NOMO-1 (cell line): Measurements from ENCODE around the gene XPR1.
"Not testable (repeated sequence)": the region's sequence is repeated elsewhere in the genome, so short reads cannot be mapped to it uniquely, and the experiment has no call there.

ENCODE experiments used
- DNase-seq, 2 experiments: peaks; one replicate each; lab custom pipeline; 2025; ENCODE audit not compliant: unreplicated experiment in 2 of 2; lab: John Stamatoyannopoulos, UW

The XPR1 gene

DNA sequence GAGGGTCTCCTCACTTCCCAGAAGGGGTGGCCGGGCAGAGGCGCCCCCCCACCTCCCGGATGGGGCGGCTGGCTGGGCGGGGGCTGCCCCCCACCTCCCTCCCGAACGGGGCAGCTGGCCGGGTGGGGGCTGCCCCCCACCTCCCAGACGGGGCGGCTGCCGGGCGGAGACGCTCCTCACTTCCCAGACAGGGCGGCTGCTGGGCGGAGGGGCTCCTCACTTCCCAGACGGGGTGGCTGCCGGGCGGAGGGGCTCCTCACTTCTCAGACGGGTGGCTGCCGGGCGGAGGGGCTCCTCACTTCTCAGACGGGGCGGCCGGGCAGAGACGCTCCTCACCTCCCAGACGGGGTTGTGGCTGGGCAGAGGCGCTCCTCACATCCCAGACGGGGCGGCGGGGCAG is 78.9 kb downstream of the XPR1 start:
- DNase-seq: not testable (repeated sequence)

DNA sequence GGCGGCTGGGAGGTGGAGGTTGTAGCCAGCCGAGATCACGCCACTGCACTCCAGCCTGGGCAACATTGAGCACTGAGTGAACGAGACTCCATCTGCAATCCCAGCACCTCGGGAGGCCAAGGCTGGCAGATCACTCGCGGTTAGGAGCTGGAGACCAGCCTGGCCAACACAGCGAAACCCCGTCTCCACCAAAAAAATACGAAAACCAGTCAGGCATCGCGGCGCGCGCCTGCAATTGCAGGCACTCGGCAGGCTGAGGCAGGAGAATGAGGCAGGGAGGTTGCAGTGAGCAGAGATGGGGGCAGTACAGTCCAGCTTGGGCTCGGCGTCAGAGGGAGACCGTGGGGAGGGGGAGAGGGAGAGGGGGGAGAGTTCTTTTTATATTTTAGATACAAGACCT is 79.4 kb downstream of the XPR1 start:
- DNase-seq: not testable (repeated sequence)

DNA sequence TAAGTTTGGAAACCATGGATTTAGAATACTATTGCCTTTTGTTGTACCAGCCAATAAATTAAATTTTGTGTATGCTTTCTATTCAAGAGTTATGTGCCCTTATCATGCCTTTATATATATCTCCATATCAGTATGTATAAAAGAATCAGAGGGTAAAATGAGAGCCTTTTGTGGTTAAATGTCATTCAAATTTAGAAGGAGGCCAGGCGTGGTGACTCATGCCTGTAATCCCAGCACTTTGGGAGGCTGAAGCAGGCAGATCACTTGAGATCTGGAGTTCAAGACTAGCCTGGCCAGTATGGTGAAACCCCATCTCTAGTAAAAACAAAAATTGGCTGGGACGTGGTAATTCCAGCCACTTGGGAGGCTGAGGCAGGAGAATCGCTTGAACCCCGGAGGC is 88.9 kb downstream of the XPR1 start:
- no peak for DNase-seq

DNA sequence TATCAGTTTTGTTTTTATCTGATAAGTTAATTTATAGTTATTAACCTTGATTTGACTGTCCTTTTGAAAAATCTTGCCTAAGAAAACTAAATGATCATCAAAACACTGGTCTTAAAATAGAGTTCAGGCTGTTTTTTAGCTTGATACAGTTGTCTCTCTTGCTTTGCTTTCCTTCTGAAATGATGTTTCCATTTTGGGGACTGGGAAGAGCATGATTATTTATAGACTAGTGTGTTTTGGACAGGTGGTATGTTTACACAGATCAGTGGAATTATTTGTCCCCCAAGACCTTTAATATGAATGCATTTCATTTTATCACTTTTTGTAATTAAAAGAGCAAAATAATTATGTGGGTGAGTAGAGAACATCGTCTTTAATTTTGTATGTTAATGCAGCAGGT is 90.8 kb downstream of the XPR1 start:
- DNase-seq: no peak

DNA sequence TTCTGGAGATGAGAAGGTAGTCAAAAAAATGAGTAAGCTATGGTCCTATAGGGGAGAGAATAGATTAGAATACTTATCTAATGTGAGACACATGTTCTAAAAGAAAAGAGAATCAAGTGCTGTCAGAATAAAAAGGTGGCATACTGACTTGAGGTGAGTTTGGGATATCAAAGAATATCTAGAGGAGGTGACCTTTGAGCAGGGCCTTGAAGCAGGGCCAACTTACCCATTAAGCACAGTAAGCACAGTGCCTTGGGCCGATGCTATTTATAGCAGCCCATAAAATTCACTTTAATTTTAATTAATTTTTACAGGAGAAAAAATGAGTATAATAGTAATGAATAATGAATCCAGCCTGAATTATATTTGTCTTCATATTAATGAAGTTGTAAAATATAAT is 92.2 kb downstream of the XPR1 start:
- no peak for DNase-seq

DNA sequence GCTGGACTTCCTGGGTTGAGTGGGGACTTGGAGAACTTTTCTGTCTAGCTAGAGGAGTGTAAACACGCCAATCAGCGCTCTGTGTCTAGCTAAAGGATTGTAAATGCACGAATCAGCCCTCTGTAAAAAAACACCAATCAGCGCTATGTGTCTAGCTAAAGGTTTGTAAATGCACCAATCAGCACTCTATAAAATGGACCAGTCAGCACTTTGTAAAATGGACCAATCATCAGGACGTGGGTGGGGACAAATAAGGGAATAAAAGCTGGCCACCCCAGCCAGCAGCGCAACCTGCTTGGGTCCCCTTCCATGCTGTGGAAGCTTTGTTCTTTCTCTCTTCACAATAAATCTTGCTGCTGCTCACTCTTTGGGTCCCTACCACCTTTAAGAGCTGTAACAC is 94.2 kb downstream of the XPR1 start:
- not testable (repeated sequence) for DNase-seq

DNA sequence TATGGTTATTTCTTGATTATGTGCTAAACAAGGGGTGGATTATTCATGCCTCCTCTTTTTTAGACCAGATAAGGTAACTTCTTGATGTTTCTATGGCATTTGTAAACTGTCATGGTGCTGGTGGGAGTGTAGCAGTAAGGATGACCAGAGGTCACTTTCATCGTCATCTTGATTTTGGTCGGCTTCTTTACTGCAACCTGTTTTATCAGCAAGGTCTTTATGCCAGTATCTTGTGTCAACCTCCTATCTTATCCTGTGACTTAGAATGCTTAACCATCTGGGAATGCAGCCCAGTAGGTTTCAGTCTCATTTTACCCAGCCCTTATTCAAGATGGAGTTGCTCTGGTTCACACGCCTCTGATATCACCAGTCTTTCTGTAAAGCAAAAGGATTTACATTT is 95.9 kb downstream of the XPR1 start:
- DNase-seq: not testable (repeated sequence)

DNA sequence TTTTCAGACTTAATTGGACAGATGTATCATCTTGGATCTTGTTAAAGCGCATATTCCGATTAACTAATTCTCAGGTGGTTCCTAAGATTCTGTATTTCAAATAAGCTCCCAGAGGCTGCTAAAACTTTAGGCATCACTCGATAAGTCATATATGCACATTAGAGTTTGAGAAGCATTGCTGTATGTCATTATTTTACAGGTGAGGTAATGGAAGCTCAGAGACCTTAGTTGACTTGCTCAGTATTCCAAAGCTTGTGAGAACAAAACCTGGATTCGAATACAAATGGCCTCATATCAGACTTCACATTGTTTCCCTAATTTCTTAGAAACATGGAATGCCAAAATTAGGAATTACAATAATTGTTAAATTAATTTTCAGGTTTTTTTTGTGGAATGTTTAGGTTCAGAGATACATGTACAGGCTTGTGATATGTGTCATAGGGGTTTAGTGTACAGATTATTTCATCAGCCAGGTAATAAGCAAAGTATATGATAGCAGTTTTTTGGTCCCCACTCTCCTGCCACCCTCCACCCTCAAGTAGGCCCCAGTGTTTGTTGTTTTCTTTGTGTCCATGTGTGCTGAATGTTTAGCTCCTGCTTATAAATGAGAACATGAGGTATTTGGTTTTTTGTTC is 96.8 kb downstream of the XPR1 start:
- no peak for DNase-seq

DNA sequence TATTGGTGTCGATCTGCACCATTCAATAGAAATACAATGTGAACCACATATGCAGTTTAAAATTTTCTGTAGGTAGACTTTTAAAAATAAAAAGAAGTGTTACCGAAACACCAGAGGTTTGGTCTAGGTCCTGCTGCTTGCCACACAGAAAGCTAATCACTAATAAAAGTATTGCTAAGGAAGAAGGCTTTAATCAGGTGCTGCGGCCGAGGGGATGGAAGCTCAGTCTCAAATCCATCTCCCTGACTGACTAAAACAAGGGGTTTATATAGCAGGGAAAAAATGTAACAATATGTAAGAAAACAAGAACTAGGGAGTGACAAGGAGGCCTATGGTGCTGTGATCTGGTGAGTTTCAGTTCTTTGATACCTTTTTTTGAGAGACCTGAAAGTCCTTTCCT is 99.3 kb downstream of the XPR1 start:
- DNase-seq: no peak

DNA sequence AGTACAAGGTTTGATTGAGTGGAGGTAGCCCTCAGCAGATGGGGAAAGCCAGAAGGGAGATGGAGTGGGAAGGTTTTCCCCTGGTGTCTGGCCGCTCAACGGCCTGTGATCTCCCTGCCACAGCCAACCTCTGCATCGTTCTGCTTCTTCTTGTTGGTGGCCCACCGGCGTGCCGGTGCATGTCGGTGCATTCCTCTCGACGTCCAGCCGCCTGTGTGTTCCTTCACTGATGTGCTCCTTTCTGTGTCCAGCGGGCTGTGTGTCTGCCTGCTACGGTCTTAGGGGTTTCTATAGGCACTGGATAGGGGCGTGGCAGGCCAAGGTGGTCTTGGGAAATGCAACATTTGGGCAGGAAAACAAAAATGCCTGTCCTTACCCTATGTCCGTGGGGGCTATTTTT is 101.0 kb downstream of the XPR1 start:
- no peak for DNase-seq

DNA sequence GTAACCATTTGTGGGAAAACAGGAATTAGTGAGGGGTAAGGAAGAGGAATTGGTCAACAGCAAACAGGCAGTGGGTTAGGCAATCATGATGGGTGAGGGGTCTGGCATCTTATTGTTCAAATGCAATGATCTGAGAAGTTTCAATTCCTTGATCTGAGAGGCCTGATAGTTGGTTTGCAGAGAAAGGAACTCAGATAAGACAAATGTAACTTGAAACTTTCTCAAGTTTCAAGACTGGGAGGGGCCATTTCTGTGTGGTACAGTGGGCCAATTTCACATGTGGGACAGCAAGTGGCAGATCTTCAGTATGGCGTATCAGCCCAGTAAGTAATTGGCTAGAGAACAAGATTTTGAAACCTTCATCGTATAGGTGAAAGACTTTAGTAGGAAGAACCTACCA is 102.5 kb downstream of the XPR1 start:
- no peak for DNase-seq

DNA sequence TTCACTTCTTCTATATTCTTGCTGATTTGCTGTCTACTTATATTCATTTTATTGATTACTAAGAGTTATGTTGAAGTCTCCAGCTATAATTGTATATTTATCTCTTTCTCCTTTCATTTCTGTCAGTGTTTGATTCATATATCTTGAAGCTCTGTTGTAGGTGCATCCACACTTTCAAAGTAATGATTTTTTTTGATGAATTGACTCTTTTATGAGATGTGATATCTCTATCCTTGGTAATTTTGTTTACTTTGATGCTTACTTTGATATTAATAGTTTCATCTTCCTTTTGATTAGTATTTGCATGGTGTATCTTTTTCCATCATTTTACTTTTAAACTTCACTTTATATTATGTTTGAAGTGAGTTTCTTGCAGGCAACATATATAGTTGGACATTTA is 110.8 kb downstream of the XPR1 start:
- DNase-seq: no peak

DNA sequence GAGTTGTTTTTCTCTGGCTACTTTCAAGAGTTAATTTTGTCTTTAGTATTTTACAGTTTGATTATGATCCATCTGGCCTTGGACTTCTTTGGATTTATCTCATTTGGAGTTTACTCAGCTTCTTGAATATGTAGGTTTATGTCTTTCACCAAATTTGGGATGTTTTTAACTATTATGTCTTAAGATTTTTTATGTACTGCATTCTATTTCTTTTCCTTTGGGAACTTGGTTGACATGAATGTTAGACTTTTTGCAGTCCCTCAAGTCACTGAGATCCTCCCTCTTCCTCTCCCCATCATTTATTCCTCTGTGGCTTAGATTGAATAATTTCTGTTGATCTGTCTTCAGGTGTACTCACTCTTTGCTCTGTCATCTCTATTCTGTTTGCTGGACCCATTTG is 112.0 kb downstream of the XPR1 start:
- DNase-seq: no peak

DNA sequence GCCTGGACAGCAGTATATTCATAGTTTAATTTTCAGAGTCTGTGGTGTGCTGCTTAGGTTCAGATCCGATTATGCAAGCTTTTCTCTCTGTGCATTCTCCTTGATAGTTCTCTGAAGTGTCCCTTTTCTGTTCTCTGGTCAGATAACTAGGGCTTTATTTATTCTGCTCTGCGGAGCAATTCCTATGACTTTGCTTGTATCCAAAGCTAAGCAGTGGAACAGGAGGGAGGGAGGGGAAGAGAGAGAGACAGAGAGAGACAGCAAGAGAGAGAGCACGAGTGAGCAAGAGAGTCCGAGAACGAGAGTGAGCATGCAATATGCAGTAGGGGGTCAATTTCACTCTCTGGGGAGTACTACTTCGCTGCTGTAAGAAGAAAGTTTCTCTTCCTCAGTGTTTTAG is 113.3 kb downstream of the XPR1 start:
- no peak for DNase-seq

DNA sequence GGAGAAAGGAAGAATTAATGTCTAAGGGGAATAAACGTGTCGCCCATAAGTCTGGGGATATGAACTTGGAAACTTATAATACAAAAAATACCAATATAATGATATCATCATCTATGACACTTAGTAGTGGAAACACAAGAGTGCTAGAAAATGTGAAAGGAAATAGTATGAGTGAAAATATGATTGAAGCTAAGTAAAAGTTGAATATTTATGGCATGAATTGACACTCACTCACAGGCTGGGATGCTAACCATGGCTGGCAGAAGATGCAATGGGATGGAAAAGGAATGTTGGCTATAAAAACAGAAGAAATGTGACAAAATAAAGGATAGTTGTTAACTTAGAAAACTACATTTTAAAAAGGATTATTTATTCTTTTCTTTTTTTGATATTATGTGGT is 120.1 kb downstream of the XPR1 start:
- DNase-seq: no peak

DNA sequence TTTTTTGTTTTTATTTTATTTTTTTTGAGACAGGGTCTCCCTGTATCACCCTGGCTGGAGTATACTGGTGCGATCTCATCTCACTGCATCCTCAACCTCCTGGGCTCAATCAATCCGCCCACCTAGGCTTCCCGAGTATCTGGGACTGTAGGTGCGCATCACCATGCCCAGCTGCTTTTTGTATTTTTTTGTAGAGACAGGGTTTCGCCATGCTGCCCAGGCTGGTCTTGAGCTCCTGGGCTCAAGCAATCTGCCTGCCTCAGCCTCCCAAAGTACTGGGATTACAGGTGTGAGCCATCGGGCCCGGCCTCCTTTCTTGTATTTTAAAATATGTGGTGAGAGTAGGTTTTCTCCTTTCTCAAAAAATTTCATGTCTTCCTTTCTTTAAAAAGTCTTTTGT is 122.6 kb downstream of the XPR1 start:
- no peak for DNase-seq

DNA sequence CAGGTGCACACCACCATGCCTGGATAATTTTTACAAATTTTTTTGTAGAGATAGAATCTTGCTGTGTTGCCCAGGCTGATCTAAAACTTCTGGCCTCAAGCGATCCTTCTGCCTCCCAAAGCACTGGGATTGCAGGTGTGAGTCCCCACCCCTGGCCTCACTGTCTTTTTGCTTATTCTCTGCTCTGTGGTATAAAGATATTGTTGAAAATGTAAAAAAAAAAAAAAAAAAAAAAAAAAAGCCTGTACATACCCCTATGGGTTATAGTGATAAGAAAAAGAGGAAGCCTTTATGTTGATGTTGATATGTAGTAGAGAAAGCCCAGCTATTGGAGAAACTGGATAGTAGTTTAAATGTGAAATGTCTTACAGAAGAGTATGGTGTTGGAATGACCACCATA is 125.8 kb downstream of the XPR1 start:
- no peak for DNase-seq

DNA sequence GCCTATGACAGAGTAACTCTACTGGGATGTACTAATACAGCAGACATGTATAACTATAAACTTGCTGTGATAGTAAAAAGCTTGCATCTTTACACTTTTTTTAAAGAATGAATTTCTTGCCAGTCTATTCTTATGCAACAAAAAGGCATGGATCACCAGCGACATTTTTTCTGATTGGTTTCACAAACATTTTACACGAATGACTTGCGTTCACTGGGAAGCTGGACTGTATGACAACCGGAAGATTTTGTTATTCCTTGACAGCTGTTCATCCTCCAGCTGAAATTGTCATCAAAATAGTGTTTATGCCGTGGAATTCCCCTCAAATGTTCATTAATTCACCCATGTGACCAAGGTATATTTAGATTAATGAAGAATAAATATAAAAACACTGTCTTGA is 131.0 kb downstream of the XPR1 start:
- DNase-seq: no peak

DNA sequence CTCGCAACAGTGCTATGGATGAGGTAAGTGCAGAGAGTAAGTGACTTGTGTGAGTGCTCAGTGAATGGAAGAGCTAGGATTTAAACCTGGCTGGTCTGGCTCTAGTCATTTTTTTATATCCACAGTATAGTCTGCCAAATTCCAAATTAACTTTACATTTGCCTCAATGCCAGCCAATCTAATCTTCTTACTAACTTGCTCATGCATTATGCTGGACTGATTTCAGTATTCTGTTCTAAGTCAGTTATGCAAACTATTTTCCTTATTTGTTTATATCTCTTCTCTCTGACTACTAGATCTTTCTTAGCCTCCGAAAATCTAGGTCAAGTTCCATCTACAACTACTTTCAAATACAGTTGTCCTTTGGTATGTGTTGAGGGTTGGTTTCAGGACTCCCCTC is 133.3 kb downstream of the XPR1 start:
- no peak for DNase-seq

DNA sequence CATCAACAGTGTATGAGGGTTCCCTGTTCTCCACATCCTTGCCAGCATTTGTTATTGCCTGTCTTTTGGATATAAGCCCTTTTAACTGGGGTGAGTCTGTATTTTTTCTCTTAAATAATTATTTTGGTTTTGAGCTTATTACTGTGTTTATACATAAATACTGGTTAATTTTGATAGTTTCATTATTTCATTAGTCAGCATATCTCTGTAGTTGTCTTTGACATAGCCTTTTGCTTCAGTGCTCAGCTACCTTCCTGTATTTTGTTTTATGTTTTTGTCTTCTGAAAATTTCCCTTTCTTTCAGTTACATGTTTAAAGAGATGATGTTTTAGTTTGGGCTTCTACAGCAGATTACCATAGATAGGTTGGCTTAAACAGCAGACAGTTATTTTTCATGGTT is 138.1 kb downstream of the XPR1 start:
- DNase-seq: no peak

DNA sequence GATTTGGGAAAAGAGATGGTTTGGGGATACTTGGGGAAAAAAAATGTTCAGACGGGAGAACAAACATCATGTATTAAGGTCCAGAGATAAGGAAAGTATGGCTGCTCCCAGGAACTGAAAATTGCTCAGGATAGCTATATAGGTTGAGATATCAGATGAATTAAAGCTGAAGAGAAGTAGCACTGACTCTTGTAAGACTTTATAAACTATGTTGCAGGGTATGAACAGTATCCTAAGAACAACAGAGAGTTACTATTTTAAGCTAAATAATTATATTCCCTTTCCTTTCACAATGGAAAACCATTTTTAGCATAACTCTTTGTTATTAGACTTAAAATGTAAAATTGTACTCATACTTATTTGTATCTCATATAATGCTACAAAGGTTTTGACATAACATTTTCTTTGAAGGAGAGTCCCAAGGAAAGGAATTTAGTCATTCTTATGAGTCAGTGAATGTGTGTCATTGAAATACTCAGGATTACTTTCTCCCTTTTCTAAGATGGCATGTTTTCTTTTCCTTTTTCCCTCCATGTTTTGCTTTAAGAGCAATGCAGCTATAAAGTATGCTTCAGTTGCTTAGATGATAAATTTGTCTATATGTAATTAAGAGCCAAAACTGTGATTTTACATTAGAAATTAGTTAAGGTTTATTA is 141.5 kb downstream of the XPR1 start:
- DNase-seq: no peak

DNA sequence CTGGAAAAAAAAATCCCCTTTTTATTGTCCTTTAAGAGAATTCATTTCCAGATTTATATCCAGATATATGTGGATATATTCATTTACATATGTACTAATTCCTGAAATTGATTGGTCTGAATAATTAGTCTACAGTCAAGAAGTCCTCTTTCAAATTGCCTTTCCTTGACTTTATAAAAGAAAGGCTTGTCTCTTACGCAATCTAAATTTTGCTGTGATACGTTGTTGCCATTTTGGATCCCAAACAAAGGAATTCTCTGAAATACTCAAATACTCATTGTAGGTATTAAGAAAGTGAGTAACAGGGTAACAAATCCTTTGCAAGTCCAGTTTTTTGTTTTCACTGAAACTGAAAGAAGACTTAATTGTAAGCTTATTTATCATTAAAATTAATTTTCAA is 144.0 kb downstream of the XPR1 start:
- DNase-seq: no peak
